Endometrial microvascular endothelial cells (primary cell): ENCODE results near the gene FRG2B. TPM values are rescaled to one million over a fixed set of nuclear protein-coding genes. Genes with fewer than 3 reads are reported as not detected.
"Not testable (repeated sequence)": the region's sequence is repeated elsewhere in the genome, so short reads cannot be mapped to it uniquely, and the experiment has no call there.

ENCODE experiments used
- in situ Hi-C: cut with HindIII; loops from 2 replicates; pipeline ENCODE4 v1.10.0; 2017; ENCODE audit warnings: low sequenced_read_pairs, low pct_unique_long_range_greater_than_20kb; ENCODE audit errors: inconsistent ontology term
- total RNA-seq: library from RNA; depleted of rRNA; stranded (reverse); fragments of >200 nt; gene quantifications from one replicate; pipeline ENCODE4 v1.2.3, GENCODE V29; 2015; ENCODE audit errors: inconsistent ontology term

FRG2B gene
- total RNA-seq = not detected

DNA sequence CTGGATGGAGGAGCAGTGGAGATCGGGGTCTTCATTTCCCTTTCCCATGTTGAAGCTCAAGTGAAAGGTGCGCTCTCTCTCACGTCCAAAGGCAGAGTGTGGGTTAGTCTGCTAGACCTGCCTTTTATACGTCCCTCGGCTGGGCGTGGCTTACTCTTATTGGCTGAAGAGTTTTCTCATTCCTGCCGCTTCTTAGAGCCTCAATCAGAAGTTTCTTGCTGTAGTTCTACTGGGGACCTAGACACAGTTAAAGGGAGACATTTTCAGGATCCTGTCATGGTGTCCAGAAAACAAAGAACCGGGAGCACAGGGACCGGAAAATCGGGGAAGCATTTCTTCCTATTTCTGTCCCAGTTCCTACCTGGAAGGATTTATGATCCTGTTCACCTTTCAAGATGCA, at the start of gene FRG2B:
TSS of gene FRG2B (minus strand) at position 101 of the 400 bp plus-strand sequence. CDS start at position 48, 53 bp downstream.
- in situ Hi-C loops = not testable (repeated sequence)

GRCh38 chr10:133667446-133667845, 40.9 kb upstream of the FRG2B start:
- in situ Hi-C loops = not testable (repeated sequence)

DNA sequence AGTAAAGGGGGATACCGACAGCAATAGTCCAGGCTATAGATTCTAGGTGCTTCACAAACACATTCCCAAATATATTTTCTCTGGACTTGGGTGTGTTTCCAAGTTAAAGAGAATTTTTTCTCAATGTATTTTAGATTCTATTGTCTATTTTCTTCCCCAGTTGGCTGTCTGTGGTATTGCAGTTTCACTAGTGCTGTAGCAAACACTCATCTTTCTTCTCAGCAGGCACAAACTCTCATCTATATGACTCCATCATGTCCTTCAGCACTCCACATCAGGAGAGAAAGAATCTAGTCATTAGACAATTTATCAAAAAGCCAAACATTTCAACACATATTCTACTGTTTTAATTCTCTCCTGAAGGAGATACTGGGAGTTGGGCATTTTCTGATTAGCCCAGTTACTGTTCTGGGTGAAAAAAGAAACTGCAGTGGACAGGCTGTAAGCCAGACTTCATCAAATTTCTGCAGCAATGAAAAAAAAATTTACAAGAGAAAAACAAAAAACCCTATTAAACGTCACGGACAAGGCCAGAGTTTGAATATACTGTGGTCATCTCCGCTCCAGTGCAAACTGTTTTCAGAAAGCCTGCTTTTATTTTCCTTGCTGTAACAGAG, 37.1 kb upstream of the FRG2B start:
- in situ Hi-C loops = not testable (repeated sequence)

DNA sequence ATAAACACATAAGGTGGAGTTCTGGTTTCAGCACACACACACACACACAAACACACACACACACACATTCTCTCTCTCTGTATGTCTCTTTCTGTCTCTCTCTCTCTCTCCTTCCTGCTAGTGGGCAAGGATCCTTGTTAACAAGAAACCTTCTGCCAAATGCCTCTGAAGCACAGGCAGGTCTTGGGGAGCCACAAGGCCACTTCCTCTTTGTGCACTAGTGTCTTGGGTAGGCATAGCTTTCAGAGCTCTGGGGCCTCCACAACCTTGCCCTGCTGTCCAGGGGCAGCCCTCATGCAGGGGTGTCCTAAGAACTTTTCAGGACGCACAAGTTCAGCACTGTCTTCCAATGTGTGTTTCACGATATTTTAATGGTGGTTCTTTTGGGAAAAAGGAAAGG, 34.5 kb upstream of the FRG2B start:
- in situ Hi-C loops = not testable (repeated sequence)

- in situ Hi-C loops = not testable (repeated sequence)
Observed at GRCh38 chr10:133660516-133660915, 33.9 kb upstream of the FRG2B start.

- in situ Hi-C loops = not testable (repeated sequence)
Observed at GRCh38 chr10:133657276-133657675, 30.7 kb upstream of the FRG2B start.

- in situ Hi-C loops = not testable (repeated sequence)
Observed at GRCh38 chr10:133648872-133649455, 22.4 kb upstream of the FRG2B start.

DNA sequence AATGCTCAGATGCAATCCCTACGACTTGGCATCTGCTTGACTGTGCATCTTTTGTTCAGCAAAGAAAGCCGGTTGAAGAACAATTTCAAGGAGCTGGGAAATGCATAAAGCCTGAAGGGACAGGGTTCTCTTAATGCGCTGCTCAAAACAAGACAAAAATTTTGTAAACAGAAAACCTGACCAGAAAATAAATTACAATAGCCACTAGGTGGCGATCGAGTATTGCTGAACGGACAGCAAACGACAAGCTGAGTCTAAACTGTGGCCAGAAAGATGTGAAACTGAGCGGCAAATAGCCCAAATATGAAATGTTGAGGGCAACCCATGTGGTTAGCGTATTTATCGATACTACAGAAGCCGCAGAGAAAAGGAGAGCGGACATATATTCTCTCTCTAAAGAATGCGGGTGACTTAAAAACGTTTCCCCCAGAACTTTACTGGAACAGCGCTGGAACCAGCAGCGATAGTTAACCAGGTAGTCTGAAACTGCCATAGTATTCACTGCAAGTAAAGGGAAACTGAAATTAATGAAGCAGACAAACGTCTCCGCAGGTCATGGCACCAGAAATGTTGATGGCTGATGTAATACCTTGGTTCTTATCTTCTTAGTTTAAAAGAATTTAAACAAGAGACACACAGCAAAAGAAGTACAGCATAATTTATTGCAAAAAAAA, 20.6 kb upstream of the FRG2B start:
- in situ Hi-C loops = not testable (repeated sequence)

DNA sequence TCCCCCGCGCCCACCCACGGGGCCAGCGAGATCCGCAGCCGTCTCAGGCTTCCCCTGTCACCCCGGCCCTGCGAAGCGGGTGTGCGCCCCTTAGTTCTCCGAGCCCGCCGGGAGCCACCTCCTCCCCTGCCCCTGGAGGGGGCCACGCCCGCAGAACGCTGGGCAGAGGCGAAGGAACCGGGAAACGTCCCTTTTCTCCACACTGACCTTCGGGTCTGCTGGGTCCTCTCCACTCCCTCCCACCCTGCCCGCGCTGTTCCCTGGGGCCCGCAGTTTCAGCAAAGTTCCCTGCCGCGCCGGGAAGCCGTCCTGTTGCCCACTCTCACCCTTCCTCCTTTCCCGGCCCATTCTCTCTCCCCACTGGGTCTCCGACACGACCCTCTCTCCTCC, 11.2 kb upstream of the FRG2B start:
- in situ Hi-C loops = not testable (repeated sequence)

- in situ Hi-C loops = not testable (repeated sequence)
Observed at GRCh38 chr10:133637202-133637845, 10.7 kb upstream of the FRG2B start.

- in situ Hi-C loops = not testable (repeated sequence)
Observed at GRCh38 chr10:133630723-133631249, 4.2 kb upstream of the FRG2B start.

DNA sequence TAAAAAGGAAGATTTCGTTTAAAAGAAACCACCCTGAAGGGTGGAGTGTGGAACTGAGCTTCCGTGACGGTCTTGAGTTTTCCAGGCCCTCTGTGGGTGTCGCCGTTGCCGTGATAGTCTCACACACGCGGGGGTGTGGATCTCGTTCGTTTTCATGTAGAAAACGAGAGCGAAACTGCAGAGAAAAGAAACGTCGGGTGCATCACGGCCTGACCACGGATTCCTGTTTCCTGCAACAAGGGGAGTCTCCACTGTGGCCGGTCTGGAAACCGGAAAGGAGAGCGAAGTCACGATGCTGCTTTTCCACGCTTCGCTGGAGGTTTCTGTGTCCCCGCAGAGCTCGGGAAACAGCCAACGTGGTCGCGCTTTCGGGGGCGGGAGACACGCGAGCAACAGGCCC, 4.1 kb downstream of the FRG2B start:
- in situ Hi-C loops = not testable (repeated sequence)

GRCh38 chr10:133618851-133619250, 7.7 kb downstream of the FRG2B start:
- in situ Hi-C loops = no loop called here

GRCh38 chr10:133617196-133617595, 9.4 kb downstream of the FRG2B start:
- in situ Hi-C loops = no loop called here

DNA sequence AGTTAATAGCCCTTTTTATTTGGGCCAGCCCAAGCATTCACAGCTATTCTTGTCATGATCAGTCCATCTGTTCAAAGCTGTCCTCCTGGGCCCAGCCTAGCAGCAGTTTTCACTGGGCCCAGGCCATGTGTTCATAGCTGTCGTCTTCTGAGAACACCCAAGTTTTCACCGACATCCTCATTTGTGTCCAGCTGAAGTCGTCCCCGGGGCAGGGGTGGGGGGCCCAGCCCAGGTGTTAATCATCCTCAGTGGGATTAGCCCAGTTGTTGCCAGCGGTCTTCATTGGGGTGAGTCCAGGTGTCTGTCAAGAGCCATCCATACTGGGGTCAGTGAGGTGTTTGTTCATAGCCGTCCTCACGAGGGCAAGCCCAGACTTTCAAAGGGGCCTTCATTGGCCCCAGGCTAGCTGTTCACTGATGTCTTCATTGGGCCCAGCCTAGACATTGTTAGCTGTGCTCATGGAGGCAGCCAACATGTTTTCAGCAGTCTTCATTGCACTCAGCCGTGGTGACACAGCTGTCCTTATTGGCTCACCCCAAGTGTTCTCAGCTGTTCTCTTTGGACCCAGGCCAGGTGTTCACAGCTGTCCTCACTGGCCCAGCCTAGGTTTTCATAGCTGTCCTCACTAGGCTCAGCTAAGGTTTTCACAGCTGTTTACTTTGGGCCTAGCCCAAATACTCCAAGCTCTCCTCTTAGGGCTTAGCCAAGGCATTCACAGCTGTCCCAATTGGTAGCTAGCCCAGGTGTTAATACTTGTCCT, 10.0 kb downstream of the FRG2B start:
- in situ Hi-C loops = no loop called here

GRCh38 chr10:133614830-133615580, 11.6 kb downstream of the FRG2B start:
- in situ Hi-C loops = no loop called here

DNA sequence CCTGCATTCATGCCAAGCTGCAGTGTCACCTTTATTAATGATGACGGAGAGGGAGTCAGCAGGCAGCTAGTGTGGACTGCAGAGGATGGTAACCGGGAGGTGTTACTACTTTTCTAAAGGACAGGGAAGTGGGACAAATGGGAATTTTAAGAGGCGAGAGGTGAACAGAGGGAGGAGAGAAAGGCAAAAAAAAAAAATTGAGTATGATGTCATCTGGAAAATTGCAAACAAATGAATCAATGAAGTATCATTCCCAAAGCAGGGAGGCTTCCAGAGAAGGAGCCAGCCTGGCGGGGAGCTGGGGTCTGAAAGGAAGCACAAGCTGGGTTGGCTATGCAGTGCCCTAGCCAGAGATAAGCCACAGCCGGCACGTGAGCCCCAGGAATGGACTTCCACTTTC, 12.9 kb downstream of the FRG2B start:
- in situ Hi-C loops = no loop called here

- in situ Hi-C loops = no loop called here
Observed at GRCh38 chr10:133611079-133611478, 15.5 kb downstream of the FRG2B start.
